Endothelial cell of umbilical vein (primary cell): ENCODE measurements around the gene MLLT6. TPM values are rescaled to one million over a fixed set of nuclear protein-coding genes. Genes with fewer than 3 reads are reported as not detected.

Source experiments
- BruUV-seq: library from RNA; stranded (reverse); fragments of 400-500 nt; replicated peaks from 2 replicates; lab custom pipeline; 2021; lab: Mats Ljungman, UMichigan
- CTCF ChIA-PET: fragments of 300-600, 350-600 bp; sonication (Branson Sonifier 250); formaldehyde crosslinking; loops from one replicate; lab custom pipeline; 2021; ENCODE audit warnings: antibody characterized with exemption, inconsistent platforms; lab: Charles Lee
- POLR2A ChIA-PET: fragments of 300-600, 350-600 bp; sonication (Branson Sonifier 250); formaldehyde crosslinking; loops from one replicate; lab custom pipeline; 2021; ENCODE audit warnings: antibody characterized with exemption, inconsistent platforms; lab: Charles Lee
- DNase-seq: peaks from one replicate; pipeline ENCODE4 v3.0.0-alpha.2; 2011; ENCODE audit warnings: low read depth, low spot score
- FAIRE-seq: peaks from 2 replicates; lab custom pipeline; 2011; peaks lifted over from hg19 to GRCh38; lab: Jason Lieb, UNC
- H2AFZ ChIP-seq: 2 replicates; pipeline ENCODE4 v1.6.0; 2012; ENCODE audit warnings: low read depth, low read length, control low read depth, inconsistent platforms
- H3K27ac ChIP-seq: 2 replicates; pipeline ENCODE4 v1.5.1; 2011; ENCODE audit warnings: low read depth, mild to moderate bottlenecking, control low read depth, low read length, moderate library complexity; ENCODE audit not compliant: insufficient read depth
- H3K27me3 ChIP-seq, 2 experiments: 2 replicates each; pipeline versions ENCODE4 v1.6.0 to v1.6.1; 2011; ENCODE audit warnings: low read length in 2 of 2, mixed read lengths in 1 of 2; ENCODE audit not compliant: control insufficient read depth in 2 of 2, insufficient read depth in 2 of 2
- H3K36me3 ChIP-seq, 2 experiments: 2 replicates in 1 of 2; 3 replicates in 1 of 2; pipeline ENCODE4 v1.5.1; 2011; ENCODE audit warnings: low read length in 2 of 2, mild to moderate bottlenecking in 1 of 2, moderate library complexity in 1 of 2; ENCODE audit not compliant: control insufficient read depth in 2 of 2, insufficient read depth in 2 of 2; ENCODE audit errors: extremely low read depth in 1 of 2
- H3K4me1 ChIP-seq: 3 replicates; pipeline ENCODE4 v1.5.1; 2011; ENCODE audit warnings: mild to moderate bottlenecking, low read length; ENCODE audit not compliant: control insufficient read depth, insufficient read depth; ENCODE audit errors: extremely low read depth
- H3K4me2 ChIP-seq: 2 replicates; pipeline ENCODE4 v1.6.1; 2011; ENCODE audit warnings: low read length, control low read depth, mixed read lengths; ENCODE audit not compliant: insufficient read depth
- H3K4me3 ChIP-seq, 3 experiments: fragments of 200-600 bp in 1 of 3; sonication (generic), shearing (Covaris generic) in 1 of 3; replicated peaks in 1 of 3; 2 replicates each; pipeline ENCODE4 v1.5.1; 2011 to 2016; ENCODE audit warnings: control low read depth in 3 of 3, low read length in 3 of 3, mild to moderate bottlenecking in 2 of 3, inconsistent platforms in 1 of 3, low read depth in 1 of 3, moderate library complexity in 1 of 3; ENCODE audit not compliant: insufficient read depth in 1 of 3
- H3K79me2 ChIP-seq: 2 replicates; pipeline ENCODE4 v1.6.0; 2012; ENCODE audit warnings: low read length, inconsistent platforms; ENCODE audit not compliant: control insufficient read depth, insufficient read depth
- H3K9ac ChIP-seq: replicated peaks from 2 replicates; pipeline ENCODE3; 2011; ENCODE audit warnings: low read length, control low read depth; ENCODE audit not compliant: insufficient read depth; ENCODE audit errors: extremely low read depth
- H3K9me1 ChIP-seq: replicated peaks from 3 replicates; pipeline ENCODE4 v1.6.0; 2011; ENCODE audit warnings: mild to moderate bottlenecking, low read length; ENCODE audit not compliant: control insufficient read depth, insufficient read depth; ENCODE audit errors: extremely low read depth
- H3K9me3 ChIP-seq: replicated peaks from 2 replicates; pipeline ENCODE4 v1.5.1; 2012; ENCODE audit warnings: low read length, inconsistent platforms; ENCODE audit not compliant: control insufficient read depth, insufficient read depth
- H4K20me1 ChIP-seq: replicated peaks from 2 replicates; pipeline ENCODE3; 2011; ENCODE audit warnings: mild to moderate bottlenecking, low read length; ENCODE audit not compliant: control insufficient read depth, insufficient read depth; ENCODE audit errors: extremely low read depth
- CTCF ChIP-seq, 2 donors: IDR thresholded peaks; 1 replicate in 1 of 2; 2 replicates in 1 of 2; pipeline ENCODE4 v1.5.1; 2011; ENCODE audit warnings: low read length in 2 of 2, mild to moderate bottlenecking in 2 of 2, moderate library complexity in 2 of 2, control low read depth in 1 of 2, inconsistent platforms in 1 of 2, low read depth in 1 of 2; ENCODE audit not compliant: insufficient read depth in 1 of 2; ENCODE audit errors: extremely low read depth in 1 of 2
- EZH2 ChIP-seq: IDR thresholded peaks from 2 replicates; pipeline ENCODE4 v1.6.1; 2012; ENCODE audit warnings: borderline replicate concordance, low read depth, mild to moderate bottlenecking, moderate library complexity, low read length, inconsistent platforms; ENCODE audit not compliant: severe bottlenecking
- FOS ChIP-seq: IDR thresholded peaks from 2 replicates; pipeline ENCODE4 v1.6.1; 2011; ENCODE audit warnings: mild to moderate bottlenecking, low read length, moderate library complexity, borderline replicate concordance; ENCODE audit not compliant: insufficient read depth
- GATA2 ChIP-seq: IDR thresholded peaks from 2 replicates; pipeline ENCODE4 v1.7.0; 2011; ENCODE audit warnings: low read depth, mild to moderate bottlenecking, moderate library complexity, mixed read lengths, low read length; ENCODE audit not compliant: insufficient read length, insufficient read depth
- JUN ChIP-seq: IDR thresholded peaks from 2 replicates; pipeline ENCODE4 v1.6.1; 2011; ENCODE audit warnings: borderline replicate concordance, low read depth; ENCODE audit not compliant: insufficient read length, insufficient read depth
- MAX ChIP-seq: IDR thresholded peaks from 2 replicates; pipeline ENCODE4 v1.6.1; 2011; ENCODE audit not compliant: insufficient read depth, insufficient read length
- POLR2A ChIP-seq: IDR thresholded peaks from 2 replicates; pipeline ENCODE4 v1.6.1; 2012; ENCODE audit warnings: low read depth, mild to moderate bottlenecking, control low read depth, low read length
- dilution Hi-C: fragments of 300-500 bp; cut with MboI; formaldehyde crosslinking; loops from one replicate; pipeline ENCODE4 v1.15.0; 2019; ENCODE audit warnings: low sequenced_read_pairs; ENCODE audit not compliant: extremely low pct_ligation_motif_present
- intact Hi-C: fragments of 100-400 bp; cut with micrococcal nuclease; formaldehyde crosslinking; loops from one replicate; pipeline ENCODE4 v1.10.0; 2022
- polyA plus RNA-seq, 4 experiments: library from polyadenylated mRNA; depleted of rRNA in 3 of 4; stranded (reverse) in 3 of 4; unstranded in 1 of 4; fragments of >200 nt; gene quantifications; 2 replicates each; pipeline versions ENCODE4 v1.2.1 to v1.2.3, GENCODE V29; 2011 to 2012; ENCODE audit warnings: missing spikeins in 1 of 4
- total RNA-seq: library from RNA; stranded (reverse); gene quantifications from 2 replicates; pipeline ENCODE4 v1.2.3, GENCODE V29; 2021

The MLLT6 gene
- total and polyA plus RNA-seq, 2 donors (not counting 3 experiments of a cell fraction or from before 2014, with no cell fraction given) = 32.1 to 85.4 TPM

GRCh38 chr17:38738686-38739085 is 33.6 kb downstream of the MLLT6 start:
- H3K27me3 ChIP-seq = no peaks in the 10 kb centered on the region
- H2AFZ ChIP-seq = no peak overlapping the region
- TF ChIP-seq POLR2A (no peak), CTCF (IDR thresholded peaks at IDR 0.05; ENCODE audit: extremely low read depth in 1 of 2, insufficient read depth in 1 of 2, low read depth in 1 of 2, low read length in 2 of 2) (no peak), FOS (no peak), GATA2 (no peak), JUN (no peak), EZH2 (no peak), MAX (no peak)
- H3K4me3 ChIP-seq = no peak overlapping the region
- H3K9me3 ChIP-seq = no peaks in the 10 kb centered on the region
- dilution Hi-C loops (no loop called here), intact Hi-C loops (no loop called here)
- peaks cover 9% of the 10 kb centered on the region for H3K4me1 ChIP-seq
- H3K36me3 ChIP-seq = peaks cover 2 to 35% of the 10 kb centered on the region in 2 experiments
- H3K9ac ChIP-seq = no peak overlapping the region
- BruUV-seq = no TSS peak
- H3K27ac ChIP-seq = no peak overlapping the region
- DNase-seq (no peak), FAIRE-seq (no peak)
- H4K20me1 ChIP-seq = no peaks in the 10 kb centered on the region
- ChIA-PET POLR2A (no interaction called here), CTCF (interaction anchor here (5.4 kb wide), 1 partner anchor 61 kb away, joined by 138 read pairs; the partner anchor contains the start of gene EPOP)
- no peaks in the 10 kb centered on the region for H3K9me1 ChIP-seq
- H3K79me2 ChIP-seq = peaks cover 42% of the 10 kb centered on the region
- no peak overlapping the region for H3K4me2 ChIP-seq
